K562 (cell line): ENCODE results near the gene SRPK3. TPM values are rescaled to one million over a fixed set of nuclear protein-coding genes. Genes with fewer than 3 reads are reported as not detected.
A peak's percentile ranks its signal among the peaks of the same experiment; 100 is the strongest.

ENCODE experiments used
- ATAC-seq: fragments of 200-7000 bp; cut with Tn5 transposase; 3 replicates; pipeline ENCODE4 v1.9.1; 2020; ENCODE audit warnings: moderate library complexity
- BruUV-seq: library from RNA; stranded (reverse); fragments of 400-500 nt; replicated peaks from 2 replicates; lab custom pipeline; 2021; lab: Mats Ljungman, UMichigan
- CTCF ChIA-PET: fragments of 300-600 bp; formaldehyde crosslinking; extraction: SDS; loops from one replicate; lab custom pipeline; 2021; ENCODE audit warnings: low intra/inter-chr PET ratio; lab: Yijun Ruan, JAX
- POLR2A ChIA-PET: fragments of 300-600, 350-650 bp; sonication (Branson Sonifier 250); formaldehyde crosslinking; extraction: SDS; loops from one replicate; lab custom pipeline; 2021; ENCODE audit warnings: antibody characterized with exemption, inconsistent platforms; lab: Yijun Ruan, JAX
- DNase-seq, 4 experiments: peaks; one replicate each; pipeline versions ENCODE4 v3.0.0 to v3.0.0-alpha.2; 2011 to 2018; ENCODE audit warnings: low spot score in 3 of 4, mixed read lengths in 3 of 4; ENCODE audit errors: extremely low read depth in 1 of 4
- FAIRE-seq: peaks from 2 replicates; lab custom pipeline; 2011; peaks lifted over from hg19 to GRCh38; lab: Jason Lieb, UNC
- H2AFZ ChIP-seq: 2 replicates; pipeline ENCODE4 v1.6.0; 2011; ENCODE audit warnings: low read depth, low read length, control low read depth, inconsistent platforms
- H3K27ac ChIP-seq: fragments of 200-600 bp; 3 replicates; pipeline ENCODE4 v1.8.0; 2011; ENCODE audit warnings: low read depth, mild to moderate bottlenecking, control low read depth, inconsistent platforms, low read length, moderate library complexity, mixed read lengths; ENCODE audit errors: extremely low read depth
- H3K27me3 ChIP-seq, 2 experiments: fragments of 300-600 bp in 1 of 2; 2 replicates in 1 of 2; 3 replicates in 1 of 2; pipeline versions ENCODE4 v1.6.0 to v1.8.0; 2011; ENCODE audit warnings: inconsistent platforms in 2 of 2, low read length in 2 of 2, mild to moderate bottlenecking in 1 of 2, mixed read lengths in 1 of 2, moderate library complexity in 1 of 2; ENCODE audit not compliant: control insufficient read depth in 2 of 2, insufficient read depth in 2 of 2
- H3K36me3 ChIP-seq: fragments of 300-600 bp; 3 replicates; pipeline ENCODE4 v1.8.0; 2011; ENCODE audit warnings: mild to moderate bottlenecking, low read length, inconsistent platforms; ENCODE audit not compliant: control insufficient read depth, insufficient read depth
- H3K4me1 ChIP-seq, 2 experiments: fragments of 200-600 bp in 1 of 2; replicated peaks in 1 of 2; 2 replicates in 1 of 2; 3 replicates in 1 of 2; pipeline versions ENCODE4 v1.5.1 to v1.8.0; 2011; ENCODE audit warnings: inconsistent platforms in 2 of 2, low read length in 2 of 2, mild to moderate bottlenecking in 1 of 2, mixed read lengths in 1 of 2, moderate library complexity in 1 of 2; ENCODE audit not compliant: control insufficient read depth in 2 of 2, insufficient read depth in 2 of 2
- H3K4me2 ChIP-seq: 2 replicates; pipeline ENCODE4 v1.6.1; 2011; ENCODE audit warnings: low read length, control low read depth, inconsistent platforms, mixed read lengths; ENCODE audit not compliant: insufficient read depth
- H3K4me3 ChIP-seq: fragments of 200-600 bp; sonication (generic), shearing (Covaris generic); 2 replicates; pipeline ENCODE4 v1.5.1; 2016; ENCODE audit warnings: control low read depth, inconsistent platforms
- H3K79me2 ChIP-seq: fragments of 200-600 bp; 3 replicates; pipeline ENCODE4 v1.8.0; 2011; ENCODE audit warnings: low read length, inconsistent platforms; ENCODE audit not compliant: control insufficient read depth, insufficient read depth
- H3K9ac ChIP-seq, 2 experiments: 2 replicates each; pipeline versions ENCODE4 v1.6.0 to v1.6.1; 2011; ENCODE audit warnings: low read depth in 2 of 2, low read length in 2 of 2, control low read depth in 1 of 2, inconsistent platforms in 1 of 2, mild to moderate bottlenecking in 1 of 2, mixed read lengths in 1 of 2; ENCODE audit not compliant: insufficient read depth in 1 of 2
- H3K9me1 ChIP-seq: one replicate; pipeline ENCODE4 v1.6.0; 2011; ENCODE audit warnings: inconsistent platforms, mild to moderate bottlenecking, low read length, moderate library complexity; ENCODE audit not compliant: control insufficient read depth, insufficient read depth
- H3K9me3 ChIP-seq: replicated peaks from 2 replicates; pipeline ENCODE4 v1.5.1; 2011; ENCODE audit warnings: low read depth, low read length, inconsistent platforms; ENCODE audit not compliant: control insufficient read depth, insufficient read depth
- H4K20me1 ChIP-seq: replicated peaks from 2 replicates; pipeline ENCODE4 v1.6.1; 2011; ENCODE audit warnings: low read length, inconsistent platforms, mixed read lengths; ENCODE audit not compliant: control insufficient read depth, insufficient read depth
- DACH1 ChIP-seq: fragments of 450-650 bp; IDR thresholded peaks from 2 replicates; pipeline ENCODE4 v1.6.1; 2018; ENCODE audit not compliant: partially characterized antibody
- MAZ ChIP-seq, 2 experiments: fragments of 450-650 bp in 1 of 2; sonication (generic) in 1 of 2; formaldehyde crosslinking; IDR thresholded peaks in 1 of 2; conservative IDR thresholded peaks in 1 of 2; 2 replicates each; pipeline versions ENCODE4 v1.4.0 to v1.5.0; 2020; ENCODE audit warnings: mild to moderate bottlenecking in 1 of 2, missing genetic modification reagents in 1 of 2
- ZBTB1 ChIP-seq: sonication (generic); formaldehyde crosslinking; IDR thresholded peaks from 2 replicates; pipeline ENCODE4 v1.8.1; 2023; ENCODE audit warnings: missing genetic modification reagents, low read depth, mild to moderate bottlenecking, borderline replicate concordance
- ZNF197 ChIP-seq: fragments of 200-800 bp; sonication (Bioruptor generic); IDR thresholded peaks from 2 replicates; pipeline ENCODE4 v1.6.1; 2016; ENCODE audit warnings: low read depth, missing genetic modification characterization, missing compliant biosample characterization
- WGBS: fragments of 100-300 bp; shearing (Covaris generic); methylation state at CpG from one replicate; pipeline ENCODE4 v1.1.6; 2016; ENCODE audit warnings: low coverage, mixed read lengths; ENCODE audit not compliant: insufficient coverage; ENCODE audit errors: missing lambda C conversion rate; 5-methylcytosine and 5-hydroxymethylcytosine counted together
- in situ Hi-C: fragments of 300-500 bp; cut with MboI; formaldehyde crosslinking; loops from 4 replicates; pipeline ENCODE4 v1.15.0; 2018; ENCODE audit warnings: inconsistent platforms, mixed read lengths
- intact Hi-C: fragments of 100-400 bp; cut with micrococcal nuclease; formaldehyde crosslinking; loops from 2 replicates; pipeline ENCODE4 v1.14.2; 2022
- polyA plus RNA-seq, 8 experiments: library from polyadenylated mRNA; depleted of rRNA in 4 of 8; stranded (reverse) in 5 of 8; unstranded in 3 of 8; fragments of >200 nt; fragmentation: Nextera tagmentation in 2 of 8; fragmentation: Illumina TruSeq in 1 of 8; extraction: Ambion mirVana in 2 of 8; extraction: Trizol in 1 of 8; gene quantifications; 2 replicates each; pipeline versions ENCODE4 v1.2.1 to v1.2.3, GENCODE V29; 2011 to 2014; ENCODE audit warnings: inconsistent platforms in 1 of 8, missing spikeins in 1 of 8
- total RNA-seq, 7 experiments: library from RNA; depleted of rRNA in 6 of 7; stranded (reverse); fragments of >200 nt in 6 of 7; fragmentation: Illumina TruSeq in 2 of 7; extraction: Trizol in 2 of 7; gene quantifications; 2 replicates each; pipeline versions ENCODE4 v1.2.1 to v1.2.3, GENCODE V29; 2011 to 2021; ENCODE audit warnings: low replicate concordance in 1 of 7
- TF ChIP-seq, protein P1 (sequence below): fragments of 150-350 bp; IDR thresholded peaks from 2 replicates; pipeline ENCODE4 v1.6.1; 2014; ENCODE audit warnings: low read depth, mild to moderate bottlenecking, low read length, borderline replicate concordance
- TF ChIP-seq, protein P2 (sequence below): IDR thresholded peaks from 2 replicates; pipeline ENCODE4 v1.6.1; 2016; ENCODE audit warnings: missing genetic modification characterization, missing compliant biosample characterization
- TF ChIP-seq, protein P3 (sequence below): fragments of 250-450 bp; sonication (Bioruptor Pico); IDR thresholded peaks from 2 replicates; pipeline ENCODE4 v1.8.0; 2022; ENCODE audit warnings: inconsistent platforms
- TF ChIP-seq, protein P4 (sequence below): fragments of 450-650 bp; formaldehyde crosslinking; IDR thresholded peaks from 2 replicates; pipeline ENCODE4 v1.4.0; 2020; ENCODE audit warnings: mild to moderate bottlenecking, moderate library complexity

The SRPK3 gene
- total and polyA plus RNA-seq, 9 of the 15 experiments (the other 6 are each of a cell fraction or from before 2014, with no cell fraction given), result 0.01 to 0.09 (median 0.04) TPM; not detected in 2

DNA sequence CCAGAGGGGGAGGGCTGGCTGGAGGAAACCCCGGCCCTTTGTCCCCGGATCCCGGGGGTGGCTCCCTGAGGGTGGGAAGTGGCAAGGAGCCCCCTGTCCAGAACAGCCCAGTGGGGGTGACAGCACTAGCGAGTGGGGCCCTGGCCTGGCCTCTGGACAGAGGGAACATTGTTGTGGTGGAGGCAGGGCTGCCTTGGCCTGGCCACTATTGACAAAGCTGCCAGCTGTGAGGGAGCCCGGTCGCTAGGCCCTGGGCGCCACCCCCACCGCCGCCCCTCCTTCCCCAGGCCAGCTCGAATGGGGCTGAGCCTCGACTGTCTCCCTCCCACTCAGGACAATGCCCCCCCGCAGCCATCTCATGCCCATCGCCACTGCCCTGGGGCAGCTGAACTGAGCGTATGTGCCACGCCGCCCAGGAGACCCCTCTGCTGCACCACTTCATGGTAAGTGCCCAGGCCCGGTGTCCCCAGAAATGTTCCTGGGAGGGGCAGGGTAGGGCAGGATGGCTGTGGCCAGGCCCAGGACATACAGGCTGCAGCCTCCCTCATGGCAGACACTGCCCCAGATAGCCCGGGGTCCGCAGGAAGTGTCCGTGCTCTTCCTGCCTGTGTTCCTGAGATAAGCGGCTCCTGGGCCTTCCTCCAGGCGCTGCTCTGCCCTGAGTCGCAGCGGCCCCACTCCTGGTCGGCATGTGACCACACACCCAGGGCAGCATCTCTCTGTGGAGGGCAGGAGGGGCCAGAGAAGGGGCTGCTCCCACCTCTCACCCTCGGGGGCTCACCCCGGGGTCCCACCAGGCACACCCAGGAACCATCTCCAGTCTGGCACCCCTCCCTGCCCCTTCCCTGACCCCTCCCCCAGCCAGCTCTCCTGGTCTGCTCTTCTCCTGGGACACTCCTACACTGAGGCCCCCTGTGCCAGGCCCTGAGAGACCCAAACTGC, 15.4 kb upstream of the SRPK3 start:
- CTCF ChIA-PET, result interaction anchor here (0.8 to 1.4 kb wide), 2 partner anchors 183 to 188 kb away, joined by 3 to 7 read pairs; no protein-coding TSS in a partner anchor
- Histone ChIP-seq H3K4me2 (peak overlapping the region; percentile 87), H3K4me3 (peak overlapping the region; percentile 51), H3K4me1 (peaks cover 15 to 76% of the 10 kb centered on the region in 2 experiments), H2AFZ (peak overlapping the region; percentile 86), H3K27ac (peak overlapping the region; percentile 99), H3K9ac (peak overlapping the region; percentile 92 to 96), H3K9me1 (no peaks in the 10 kb centered on the region), H3K36me3 (no peaks in the 10 kb centered on the region), H3K79me2 (peaks cover 14% of the 10 kb centered on the region), H3K9me3 (no peaks in the 10 kb centered on the region), H3K27me3 (no peaks in the 10 kb centered on the region), H4K20me1 (no peaks in the 10 kb centered on the region)
- in situ Hi-C loops, result no loop called here
- peak; percentile 94 for FAIRE-seq
- POLR2A ChIA-PET, result interaction anchor here (0.6 to 0.8 kb wide), 4 partner anchors 34 to 781 kb away, joined by 3 to 4 read pairs (median 3); partner anchors contain the start of gene G6PD
- BruUV-seq, result no TSS peak
- 3% methylated on average over 14 of the region's 27 CpGs for WGBS
- ATAC-seq, result peak; percentile 87
- intact Hi-C loops, result loop anchor here (2.0 to 5.0 kb wide), 3 partner anchors 29 to 181 kb away; partner anchors contain the start of genes ARHGAP4, IDH3G and SSR4
- peak; percentile 75 to 92 (median 82) for DNase-seq
- TF ChIP-seq, protein P1, sequence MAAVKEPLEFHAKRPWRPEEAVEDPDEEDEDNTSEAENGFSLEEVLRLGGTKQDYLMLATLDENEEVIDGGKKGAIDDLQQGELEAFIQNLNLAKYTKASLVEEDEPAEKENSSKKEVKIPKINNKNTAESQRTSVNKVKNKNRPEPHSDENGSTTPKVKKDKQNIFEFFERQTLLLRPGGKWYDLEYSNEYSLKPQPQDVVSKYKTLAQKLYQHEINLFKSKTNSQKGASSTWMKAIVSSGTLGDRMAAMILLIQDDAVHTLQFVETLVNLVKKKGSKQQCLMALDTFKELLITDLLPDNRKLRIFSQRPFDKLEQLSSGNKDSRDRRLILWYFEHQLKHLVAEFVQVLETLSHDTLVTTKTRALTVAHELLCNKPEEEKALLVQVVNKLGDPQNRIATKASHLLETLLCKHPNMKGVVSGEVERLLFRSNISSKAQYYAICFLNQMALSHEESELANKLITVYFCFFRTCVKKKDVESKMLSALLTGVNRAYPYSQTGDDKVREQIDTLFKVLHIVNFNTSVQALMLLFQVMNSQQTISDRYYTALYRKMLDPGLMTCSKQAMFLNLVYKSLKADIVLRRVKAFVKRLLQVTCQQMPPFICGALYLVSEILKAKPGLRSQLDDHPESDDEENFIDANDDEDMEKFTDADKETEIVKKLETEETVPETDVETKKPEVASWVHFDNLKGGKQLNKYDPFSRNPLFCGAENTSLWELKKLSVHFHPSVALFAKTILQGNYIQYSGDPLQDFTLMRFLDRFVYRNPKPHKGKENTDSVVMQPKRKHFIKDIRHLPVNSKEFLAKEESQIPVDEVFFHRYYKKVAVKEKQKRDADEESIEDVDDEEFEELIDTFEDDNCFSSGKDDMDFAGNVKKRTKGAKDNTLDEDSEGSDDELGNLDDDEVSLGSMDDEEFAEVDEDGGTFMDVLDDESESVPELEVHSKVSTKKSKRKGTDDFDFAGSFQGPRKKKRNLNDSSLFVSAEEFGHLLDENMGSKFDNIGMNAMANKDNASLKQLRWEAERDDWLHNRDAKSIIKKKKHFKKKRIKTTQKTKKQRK, result no peak
- TF ChIP-seq, protein P2, sequence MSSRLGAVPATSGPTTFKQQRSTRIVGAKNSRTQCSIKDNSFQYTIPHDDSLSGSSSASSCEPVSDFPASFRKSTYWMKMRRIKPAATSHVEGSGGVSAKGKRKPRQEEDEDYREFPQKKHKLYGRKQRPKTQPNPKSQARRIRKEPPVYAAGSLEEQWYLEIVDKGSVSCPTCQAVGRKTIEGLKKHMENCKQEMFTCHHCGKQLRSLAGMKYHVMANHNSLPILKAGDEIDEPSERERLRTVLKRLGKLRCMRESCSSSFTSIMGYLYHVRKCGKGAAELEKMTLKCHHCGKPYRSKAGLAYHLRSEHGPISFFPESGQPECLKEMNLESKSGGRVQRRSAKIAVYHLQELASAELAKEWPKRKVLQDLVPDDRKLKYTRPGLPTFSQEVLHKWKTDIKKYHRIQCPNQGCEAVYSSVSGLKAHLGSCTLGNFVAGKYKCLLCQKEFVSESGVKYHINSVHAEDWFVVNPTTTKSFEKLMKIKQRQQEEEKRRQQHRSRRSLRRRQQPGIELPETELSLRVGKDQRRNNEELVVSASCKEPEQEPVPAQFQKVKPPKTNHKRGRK (tag), result no peak
- TF ChIP-seq ZNF197 (CRISPR knock-in tag) (no peak), ZBTB1 (CRISPR knock-in tag) (no peak), DACH1 (no peak), MAZ (CRISPR knock-in tag; conservative IDR thresholded peaks at IDR 0.05 in 1 of 2, IDR thresholded peaks at IDR 0.05 in 1 of 2) (peak in 1 of 2 experiments; percentile 44; a peak in 3 of 4 replicates)
- TF ChIP-seq, protein P3, sequence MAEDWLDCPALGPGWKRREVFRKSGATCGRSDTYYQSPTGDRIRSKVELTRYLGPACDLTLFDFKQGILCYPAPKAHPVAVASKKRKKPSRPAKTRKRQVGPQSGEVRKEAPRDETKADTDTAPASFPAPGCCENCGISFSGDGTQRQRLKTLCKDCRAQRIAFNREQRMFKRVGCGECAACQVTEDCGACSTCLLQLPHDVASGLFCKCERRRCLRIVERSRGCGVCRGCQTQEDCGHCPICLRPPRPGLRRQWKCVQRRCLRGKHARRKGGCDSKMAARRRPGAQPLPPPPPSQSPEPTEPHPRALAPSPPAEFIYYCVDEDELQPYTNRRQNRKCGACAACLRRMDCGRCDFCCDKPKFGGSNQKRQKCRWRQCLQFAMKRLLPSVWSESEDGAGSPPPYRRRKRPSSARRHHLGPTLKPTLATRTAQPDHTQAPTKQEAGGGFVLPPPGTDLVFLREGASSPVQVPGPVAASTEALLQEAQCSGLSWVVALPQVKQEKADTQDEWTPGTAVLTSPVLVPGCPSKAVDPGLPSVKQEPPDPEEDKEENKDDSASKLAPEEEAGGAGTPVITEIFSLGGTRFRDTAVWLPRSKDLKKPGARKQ (CRISPR knock-in tag), result no peak
- TF ChIP-seq, protein P4, sequence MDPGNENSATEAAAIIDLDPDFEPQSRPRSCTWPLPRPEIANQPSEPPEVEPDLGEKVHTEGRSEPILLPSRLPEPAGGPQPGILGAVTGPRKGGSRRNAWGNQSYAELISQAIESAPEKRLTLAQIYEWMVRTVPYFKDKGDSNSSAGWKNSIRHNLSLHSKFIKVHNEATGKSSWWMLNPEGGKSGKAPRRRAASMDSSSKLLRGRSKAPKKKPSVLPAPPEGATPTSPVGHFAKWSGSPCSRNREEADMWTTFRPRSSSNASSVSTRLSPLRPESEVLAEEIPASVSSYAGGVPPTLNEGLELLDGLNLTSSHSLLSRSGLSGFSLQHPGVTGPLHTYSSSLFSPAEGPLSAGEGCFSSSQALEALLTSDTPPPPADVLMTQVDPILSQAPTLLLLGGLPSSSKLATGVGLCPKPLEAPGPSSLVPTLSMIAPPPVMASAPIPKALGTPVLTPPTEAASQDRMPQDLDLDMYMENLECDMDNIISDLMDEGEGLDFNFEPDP (CRISPR knock-in tag), result no peak
